NCI-H748 (cell line): ENCODE measurements around the gene HIVEP3.

Experiments used
- DNase-seq: peaks from one replicate; lab custom pipeline; 2025; ENCODE audit not compliant: unreplicated experiment; lab: John Stamatoyannopoulos, UW

HIVEP3 gene

GRCh38 chr1:41621791-41622190 is 296.9 kb downstream of the HIVEP3 start:
- no peak for DNase-seq

GRCh38 chr1:41621256-41621655 is 297.5 kb downstream of the HIVEP3 start:
- no peak for DNase-seq

GRCh38 chr1:41620365-41621169 is 298.2 kb downstream of the HIVEP3 start:
- DNase-seq, result no peak

- DNase-seq, result no peak
Measured at GRCh38 chr1:41619511-41620364, 299.0 kb downstream of the HIVEP3 start.

GRCh38 chr1:41618871-41619270 is 299.9 kb downstream of the HIVEP3 start:
- no peak for DNase-seq

GRCh38 chr1:41618066-41618825 is 300.5 kb downstream of the HIVEP3 start:
- DNase-seq, result no peak

- no peak for DNase-seq
Measured at GRCh38 chr1:41617336-41617735, 301.4 kb downstream of the HIVEP3 start.

- no peak for DNase-seq
Measured at GRCh38 chr1:41616563-41616962, 302.2 kb downstream of the HIVEP3 start.

- DNase-seq, result no peak
Measured at GRCh38 chr1:41615981-41616380, 302.7 kb downstream of the HIVEP3 start.

GRCh38 chr1:41615316-41615715 is 303.4 kb downstream of the HIVEP3 start:
- no peak for DNase-seq

GRCh38 chr1:41614818-41615217 is 303.9 kb downstream of the HIVEP3 start:
- no peak for DNase-seq

GRCh38 chr1:41613689-41614574 is 304.8 kb downstream of the HIVEP3 start:
- DNase-seq, result no peak

GRCh38 chr1:41612953-41613352 is 305.8 kb downstream of the HIVEP3 start:
- no peak for DNase-seq

- no peak for DNase-seq
Measured at GRCh38 chr1:41611932-41612450, 306.7 kb downstream of the HIVEP3 start.

- no peak for DNase-seq
Measured at GRCh38 chr1:41611068-41611931, 307.4 kb downstream of the HIVEP3 start.

GRCh38 chr1:41610361-41610760 is 308.4 kb downstream of the HIVEP3 start:
- no peak for DNase-seq

- no peak for DNase-seq
Measured at GRCh38 chr1:41609166-41609883, 309.4 kb downstream of the HIVEP3 start.

- DNase-seq, result no peak
Measured at GRCh38 chr1:41608211-41608610, 310.5 kb downstream of the HIVEP3 start.

GRCh38 chr1:41607808-41608207 is 310.9 kb downstream of the HIVEP3 start:
- no peak for DNase-seq
